Stimulated activated CD8-positive, alpha-beta memory T cell treated with anti-CD3 and anti-CD28 coated beads, Interleukin-12 subunit alpha, Interleukin-12 subunit beta, amount 100 ng/mL, for 24 hours (primary cell): ENCODE results near the gene RRP1.
"Not testable (repeated sequence)": the region's sequence is repeated elsewhere in the genome, so short reads cannot be mapped to it uniquely, and the experiment has no call there.

Experiments used
- DNase-seq: peaks from one replicate; pipeline ENCODE4 v3.0.0-alpha.2; 2020; ENCODE audit errors: extremely low read depth

Gene RRP1

DNA sequence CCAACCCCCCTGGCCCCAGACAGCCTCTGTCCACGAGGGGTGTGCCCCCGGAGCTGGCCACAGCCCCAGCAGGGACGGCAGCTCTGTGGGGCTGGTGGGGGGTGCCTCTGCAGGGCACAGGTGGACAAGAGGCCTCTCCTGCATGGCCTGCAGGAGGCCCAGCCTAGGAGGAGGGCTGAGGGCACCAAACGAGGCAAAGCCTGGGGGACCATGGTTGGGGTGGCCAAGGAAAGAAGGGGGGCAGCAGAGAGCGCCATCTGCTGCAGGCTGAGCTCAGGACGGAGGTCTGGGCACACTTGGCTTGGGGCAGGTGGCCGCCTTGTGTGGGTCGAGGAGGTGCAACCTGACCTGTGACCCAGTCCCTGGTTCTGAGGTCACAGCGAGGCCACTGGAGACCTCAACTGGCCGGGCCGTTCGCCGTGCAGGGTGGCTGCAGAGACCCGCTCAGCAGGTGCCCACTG lies 27.3 kb downstream of the RRP1 start:
- no peak for DNase-seq

- DNase-seq: no peak
Measured at GRCh38 chr21:43817157-43818086, 28.0 kb downstream of the RRP1 start.

DNA sequence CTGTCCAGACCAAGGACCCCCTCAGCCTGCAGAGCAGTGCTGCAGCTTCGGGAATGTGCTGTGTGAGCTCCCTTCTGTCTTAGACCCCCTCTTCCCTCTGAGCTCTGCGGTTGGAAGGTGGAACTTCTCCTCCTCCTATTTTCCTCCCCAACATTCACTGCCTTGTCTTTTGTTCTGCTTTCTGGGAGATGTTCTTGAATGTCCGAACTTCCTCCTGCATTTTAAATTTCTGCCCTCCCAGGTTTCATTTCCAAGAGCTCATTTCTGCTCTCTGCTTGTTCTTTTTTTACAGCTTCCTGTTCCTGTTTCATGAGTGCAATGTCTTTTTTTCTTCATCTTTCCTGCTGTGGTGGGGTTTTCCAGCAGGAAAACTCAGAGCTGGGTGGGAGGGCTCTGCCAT lies 29.3 kb downstream of the RRP1 start:
- no peak for DNase-seq

DNA sequence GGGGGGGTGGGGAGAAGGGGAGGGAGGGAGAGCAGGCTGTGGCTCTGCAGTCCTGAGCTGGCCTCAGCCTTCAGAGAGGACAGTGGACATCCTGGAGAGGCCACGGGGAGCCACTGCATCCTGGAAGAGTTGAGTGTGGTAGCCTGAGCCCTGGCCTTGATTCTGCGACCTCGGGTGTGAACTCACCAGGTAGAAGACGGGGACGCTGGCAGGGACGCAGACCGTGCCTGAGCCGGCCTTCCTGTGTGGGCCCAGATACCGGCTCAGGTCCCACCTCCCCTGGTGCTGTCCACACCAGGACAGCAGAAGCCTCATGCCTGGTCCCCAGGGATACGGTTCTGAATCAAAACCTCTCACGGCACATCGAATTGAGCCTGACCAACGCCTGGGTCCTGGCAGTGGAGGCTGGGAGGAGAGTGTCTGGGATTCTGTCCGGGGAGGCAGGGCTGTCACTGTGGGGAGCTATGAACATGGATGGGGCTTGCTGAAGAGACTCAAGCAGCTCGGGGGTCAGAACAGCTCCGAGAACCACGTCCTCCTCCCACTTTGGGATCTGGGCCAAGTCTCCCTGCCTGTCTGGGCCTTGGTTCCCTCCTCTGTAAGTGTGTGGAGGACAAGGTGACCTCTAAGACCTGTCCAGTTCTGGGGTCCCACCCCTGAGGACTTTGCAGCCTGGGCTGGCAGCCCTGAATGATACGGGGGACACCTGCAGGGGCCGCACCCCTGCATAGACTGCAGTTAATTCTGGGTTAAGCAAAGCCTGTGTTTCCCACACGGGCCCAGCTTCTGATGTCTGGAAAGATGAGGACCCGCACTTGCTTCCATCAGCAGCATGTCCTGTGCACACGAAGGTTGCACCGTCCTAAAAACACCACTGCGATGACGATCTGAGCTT lies 30.4 kb downstream of the RRP1 start:
- no peak for DNase-seq

GRCh38 chr21:43820466-43820865 lies 31.1 kb downstream of the RRP1 start:
- DNase-seq: no peak

- not testable (repeated sequence) for DNase-seq
Measured at GRCh38 chr21:43822166-43822565, 32.8 kb downstream of the RRP1 start.

DNA sequence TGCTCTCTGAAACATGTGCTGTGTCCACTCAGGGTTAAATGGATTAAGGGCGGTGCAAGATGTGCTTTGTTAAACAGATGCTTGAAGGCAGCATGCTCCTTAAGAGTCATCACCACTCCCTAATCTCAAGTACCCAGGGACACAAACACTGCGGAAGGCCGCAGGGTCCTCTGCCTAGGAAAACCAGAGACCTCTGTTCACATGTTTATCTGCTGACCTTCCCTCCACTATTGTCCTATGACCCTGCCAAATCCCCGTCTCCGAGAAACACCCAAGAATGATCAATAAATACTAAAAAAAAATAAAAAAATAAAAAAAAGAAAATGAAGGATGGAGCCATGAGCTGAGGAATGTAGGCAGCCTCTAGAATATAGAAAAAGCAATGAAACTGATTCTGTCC lies 33.4 kb downstream of the RRP1 start:
- DNase-seq: not testable (repeated sequence)

DNA sequence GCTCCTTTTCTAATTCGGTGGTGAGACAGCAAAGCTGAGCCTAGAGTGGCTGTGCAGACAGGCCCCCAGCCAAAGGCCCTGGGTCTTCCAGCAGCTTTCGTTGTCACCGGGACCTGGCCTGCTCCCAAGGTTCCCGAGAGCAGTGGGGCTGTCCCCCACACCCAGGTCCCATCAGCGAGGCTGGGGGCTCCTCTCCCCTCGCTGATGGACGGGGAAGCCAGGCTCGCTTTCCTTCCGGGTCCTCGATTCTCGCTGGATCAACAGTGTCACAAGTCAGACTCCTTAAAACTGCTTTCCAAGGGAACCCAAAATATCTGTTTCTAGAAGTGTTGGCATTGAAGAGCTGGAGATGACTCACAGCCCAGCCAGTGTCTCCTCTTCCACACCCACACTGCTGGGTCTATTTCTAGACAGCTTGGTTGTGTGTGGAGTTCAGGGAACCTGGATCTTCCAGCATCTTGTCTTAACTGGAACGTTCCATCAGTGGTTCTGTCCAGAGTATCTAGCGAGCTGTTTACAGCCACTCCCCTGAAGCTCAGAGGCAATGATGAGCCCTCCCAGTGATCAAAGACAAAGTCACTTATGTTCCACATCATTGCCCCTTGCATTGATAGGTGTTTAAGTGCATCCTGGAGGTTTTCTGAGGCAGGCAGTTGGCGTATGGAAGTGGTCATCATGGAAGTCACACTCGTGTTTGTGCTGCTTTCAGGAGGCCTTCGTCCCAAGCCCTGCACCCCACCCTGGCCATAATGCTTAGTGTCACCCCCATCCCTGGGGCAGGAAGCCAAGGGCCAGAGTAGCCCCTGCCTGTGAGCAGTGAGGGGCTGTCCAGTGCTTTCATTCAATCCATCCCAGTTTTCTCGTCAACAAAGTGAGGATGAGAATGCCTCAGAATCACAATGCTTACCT lies 35.2 kb downstream of the RRP1 start:
- no peak for DNase-seq

DNA sequence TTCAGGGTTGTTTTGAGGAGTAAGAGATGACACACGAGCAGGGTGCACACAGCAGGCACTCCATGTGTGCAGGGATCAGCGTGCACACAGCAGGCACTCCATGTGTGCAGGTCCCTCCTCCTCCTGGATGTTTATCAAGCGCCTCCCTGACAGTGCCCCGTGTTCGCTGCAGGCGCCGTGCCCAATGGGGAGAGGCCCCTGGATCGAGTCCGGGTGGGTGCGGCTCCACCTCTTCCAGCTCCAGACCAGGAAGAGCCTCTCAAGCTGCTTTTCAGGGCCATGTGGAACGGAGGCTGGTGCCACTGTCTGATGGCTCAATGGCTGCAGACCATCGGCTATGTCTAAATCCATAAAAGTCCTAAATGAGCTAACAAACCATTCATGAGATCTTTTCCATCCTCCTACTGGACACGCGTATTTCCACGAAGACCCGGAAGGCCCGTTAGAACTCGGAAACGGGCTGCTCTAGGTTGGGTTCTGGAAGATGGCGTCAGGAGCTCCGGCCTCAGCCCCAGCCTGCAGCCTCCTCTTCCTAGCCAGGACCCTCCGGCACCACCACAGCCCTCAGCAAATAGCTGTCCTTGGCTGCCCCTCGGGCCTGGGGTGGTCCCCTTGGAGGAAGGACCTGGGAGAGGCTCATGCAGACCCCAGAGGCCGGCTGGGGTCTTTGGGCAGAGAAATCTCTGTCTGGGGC lies 36.0 kb downstream of the RRP1 start:
- no peak for DNase-seq

- no peak for DNase-seq
Measured at GRCh38 chr21:43825936-43826622, 36.7 kb downstream of the RRP1 start.

DNA sequence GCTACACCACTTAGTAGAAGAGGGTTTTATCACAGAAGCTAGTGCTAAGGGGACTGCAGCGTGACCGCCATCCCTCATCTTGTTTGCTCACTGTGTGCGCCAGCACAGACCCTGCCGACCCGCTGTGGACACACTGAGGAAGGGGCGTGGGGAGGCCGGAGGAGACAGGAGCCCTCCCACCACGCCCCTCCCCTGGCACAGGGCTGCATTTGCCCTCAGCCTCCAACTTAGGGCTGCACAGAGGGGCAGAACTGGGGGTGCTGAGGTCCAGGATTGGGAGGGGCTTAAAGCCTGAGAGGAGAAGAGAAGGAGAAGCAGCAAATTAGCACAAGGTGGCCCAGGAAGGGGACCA lies 37.2 kb downstream of the RRP1 start:
- DNase-seq: no peak

DNA sequence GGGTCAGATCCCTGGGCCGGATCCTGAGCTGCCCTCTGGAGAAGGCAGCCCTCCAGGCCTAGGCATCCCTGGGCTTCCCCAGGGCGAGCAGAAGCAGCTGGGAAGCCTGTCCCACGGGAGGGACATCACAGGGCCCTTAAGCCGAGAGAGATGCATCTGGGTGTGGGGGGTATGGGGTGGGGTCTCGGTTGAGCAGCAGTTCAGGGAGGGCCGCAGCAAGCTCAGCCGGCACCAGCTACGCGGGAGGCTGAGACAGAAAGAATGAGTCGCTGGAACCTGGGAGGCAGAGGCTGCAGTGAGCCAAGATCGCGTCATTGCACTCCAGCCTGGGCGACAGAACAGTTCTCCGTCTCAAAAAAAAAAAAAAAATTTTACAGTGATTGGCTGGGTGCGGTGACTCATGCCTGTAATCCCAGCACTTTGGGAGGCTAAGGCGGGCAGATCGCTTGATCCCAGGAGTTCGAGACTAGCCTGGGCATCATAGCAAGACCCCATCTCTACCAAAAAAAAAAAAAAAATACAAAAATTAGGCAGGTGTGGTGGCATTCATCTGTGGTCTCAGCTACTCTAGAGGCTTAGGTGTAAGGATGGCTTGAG lies 37.7 kb downstream of the RRP1 start:
- no peak for DNase-seq

- DNase-seq: no peak
Measured at GRCh38 chr21:43829161-43829560, 39.8 kb downstream of the RRP1 start.

- DNase-seq: no peak
Measured at GRCh38 chr21:43829575-43830119, 40.3 kb downstream of the RRP1 start.

- DNase-seq: no peak
Measured at GRCh38 chr21:43832158-43832550, 42.8 kb downstream of the RRP1 start.

DNA sequence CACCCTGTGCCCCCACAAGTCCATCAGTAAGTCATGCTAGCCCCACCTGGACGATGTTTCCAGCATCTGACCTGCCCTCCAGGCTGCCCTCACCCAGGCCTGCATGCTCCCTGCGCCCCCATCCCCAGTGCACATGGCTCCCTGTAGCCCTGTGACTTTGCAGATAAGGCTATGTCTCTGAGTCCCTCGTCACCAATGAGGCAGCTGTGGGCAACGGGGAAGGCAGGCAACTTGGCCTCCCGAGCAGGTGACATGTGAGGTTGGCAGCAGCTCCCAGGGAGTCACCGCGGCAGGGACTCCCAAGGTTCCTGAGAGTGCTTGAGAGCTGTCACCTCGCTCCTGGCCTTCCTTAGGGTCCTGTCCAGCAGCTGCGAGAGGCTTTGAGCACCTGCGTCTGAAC lies 43.3 kb downstream of the RRP1 start:
- no peak for DNase-seq

GRCh38 chr21:43834146-43834905 lies 44.9 kb downstream of the RRP1 start:
- DNase-seq: no peak

- no peak for DNase-seq
Measured at GRCh38 chr21:43835050-43835449, 45.7 kb downstream of the RRP1 start.

GRCh38 chr21:43835861-43836260 lies 46.5 kb downstream of the RRP1 start:
- DNase-seq: no peak
